GM19240 (cell line): Measurements from ENCODE around the gene RAMACL.

Experiments used
- DNase-seq: peaks from one replicate; pipeline ENCODE4 v3.0.0; 2011; ENCODE audit warnings: low spot score; ENCODE audit not compliant: insufficient read length

RAMACL gene

DNA sequence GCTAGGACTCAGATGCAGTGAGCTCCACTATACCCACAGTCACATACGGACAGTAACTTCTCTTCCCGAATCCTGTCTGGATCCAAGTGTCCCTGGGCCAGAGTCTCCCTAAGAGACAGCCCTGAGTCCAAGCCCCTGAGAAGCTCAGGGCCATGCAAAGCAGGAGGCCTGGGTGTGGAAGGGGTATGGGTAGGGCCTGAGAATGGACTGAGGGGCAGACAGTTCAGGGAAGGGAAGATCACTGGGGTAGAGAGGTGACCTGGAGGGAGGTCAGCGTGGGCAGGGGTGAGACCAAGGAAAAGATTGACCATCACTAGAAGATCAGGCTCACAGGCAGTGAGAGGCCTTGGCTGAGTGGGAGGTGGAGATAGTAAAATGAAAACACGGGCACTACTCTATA lies 31.8 kb upstream of the RAMACL start:
- DNase-seq, result no peak

DNA sequence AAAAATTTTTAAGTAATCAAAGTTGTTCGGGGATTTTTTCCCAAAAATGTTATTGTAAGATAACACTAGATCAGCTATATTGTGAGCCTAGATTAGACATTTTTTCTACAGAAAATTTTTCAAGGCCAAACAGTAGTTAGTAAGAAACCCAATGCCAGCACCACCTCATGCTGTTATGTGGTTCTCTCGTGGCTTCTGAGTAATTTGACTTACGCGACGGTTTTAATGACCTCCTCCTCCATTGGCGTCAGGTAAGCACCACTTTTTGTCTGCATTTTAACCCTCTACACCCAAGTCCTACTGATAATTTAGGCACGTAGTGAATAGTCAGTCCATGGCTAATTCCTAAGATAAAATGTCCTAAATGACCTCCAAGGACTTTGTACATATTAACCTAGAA lies 30.9 kb upstream of the RAMACL start:
- no peak for DNase-seq

- no peak for DNase-seq
Observed at GRCh38 chr6:166616261-166617238, 30.1 kb upstream of the RAMACL start.

DNA sequence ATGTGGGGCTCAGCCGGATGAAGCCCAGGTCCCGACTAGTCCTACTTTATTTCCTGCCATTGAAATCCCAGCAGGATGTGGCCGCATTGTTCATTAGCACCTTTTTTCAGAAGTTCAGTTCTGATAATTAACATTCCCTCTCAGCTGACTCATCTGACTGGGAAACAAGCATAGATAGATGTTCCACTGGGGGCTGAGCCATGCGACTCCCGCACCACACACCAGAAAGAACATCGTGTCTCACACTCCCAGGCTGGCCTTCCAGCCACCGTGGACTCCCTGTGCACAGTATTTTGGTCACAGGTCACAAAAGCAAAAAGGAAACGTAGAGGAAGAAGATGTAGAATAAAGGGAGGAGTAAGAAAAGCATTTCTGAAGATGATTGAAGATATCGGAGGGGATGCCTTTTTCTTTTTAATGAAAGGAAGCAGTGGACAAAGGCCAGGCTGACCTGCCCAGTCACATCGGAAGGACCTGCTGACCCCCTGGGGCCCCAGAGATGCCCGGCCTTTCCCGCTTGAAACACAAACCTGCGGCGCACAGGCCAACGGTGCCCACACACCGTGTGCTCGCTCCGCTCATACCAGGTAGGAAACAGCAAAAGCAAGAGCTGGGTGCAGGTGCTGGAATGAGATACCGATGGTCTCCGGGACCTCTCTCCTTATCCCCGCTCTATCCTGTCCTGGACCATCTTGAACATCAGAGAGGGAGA lies 28.7 kb upstream of the RAMACL start:
- no peak for DNase-seq

GRCh38 chr6:166614589-166614988 lies 28.1 kb upstream of the RAMACL start:
- no peak for DNase-seq

DNA sequence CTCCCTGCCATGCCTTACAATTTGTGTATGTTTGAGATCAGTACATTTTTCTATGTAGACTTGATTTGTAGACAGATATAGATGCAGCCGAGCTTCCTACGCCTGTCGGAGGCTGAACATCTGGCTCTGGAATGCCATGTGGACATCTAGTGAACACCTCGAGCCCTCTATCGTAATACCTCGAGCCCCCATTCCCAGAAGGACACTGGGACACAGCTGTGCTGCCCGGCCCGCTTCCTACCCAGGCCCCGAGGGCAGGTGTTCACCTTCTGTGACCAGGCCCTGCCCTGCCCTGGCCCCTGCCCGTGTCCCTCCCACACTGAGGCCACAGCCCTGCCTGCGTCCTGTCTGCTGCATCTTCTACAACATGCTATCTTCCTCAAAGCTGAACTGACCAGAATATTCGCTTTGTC lies 27.7 kb upstream of the RAMACL start:
- DNase-seq, result no peak

DNA sequence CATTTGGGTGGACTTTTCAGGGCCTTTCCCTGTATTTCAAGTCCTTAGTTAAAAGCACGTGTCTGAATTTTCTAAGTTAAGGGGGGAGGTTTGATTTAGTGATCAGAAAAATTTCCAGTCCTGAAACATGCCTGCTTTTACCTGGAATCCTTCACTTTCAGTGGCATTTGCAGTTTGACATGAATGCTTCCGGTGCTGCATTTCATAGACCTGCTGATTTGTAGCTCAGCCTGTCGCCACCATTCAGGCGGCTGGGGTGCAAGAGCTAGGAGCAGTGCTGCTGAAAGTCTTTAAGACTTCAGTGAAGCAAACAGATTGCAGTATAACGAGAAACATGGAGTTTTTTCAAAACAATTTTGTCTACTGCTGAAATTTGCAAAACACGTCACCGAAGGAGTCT lies 26.5 kb upstream of the RAMACL start:
- DNase-seq, result no peak

DNA sequence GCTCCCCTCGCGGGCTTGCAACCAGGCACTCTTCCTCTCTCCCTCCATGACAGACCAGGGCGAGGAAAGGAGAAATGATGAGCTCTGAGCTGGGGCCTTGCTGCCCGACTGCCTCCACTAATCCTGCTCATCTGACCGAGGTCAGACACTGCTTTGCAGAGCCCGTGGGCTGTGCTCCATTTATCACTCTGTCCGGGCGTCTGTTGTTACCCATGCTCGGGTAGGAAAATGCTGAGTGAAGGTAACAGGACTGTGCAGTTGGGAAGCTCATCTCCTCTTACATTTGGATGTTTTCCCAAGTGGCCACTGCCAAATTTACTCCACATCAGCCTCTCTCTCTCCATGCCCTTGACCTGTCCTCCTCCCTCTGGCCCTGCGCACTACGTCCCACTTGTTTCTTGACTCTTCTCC lies 26.0 kb upstream of the RAMACL start:
- no peak for DNase-seq

GRCh38 chr6:166611631-166612030 lies 25.2 kb upstream of the RAMACL start:
- no peak for DNase-seq

DNA sequence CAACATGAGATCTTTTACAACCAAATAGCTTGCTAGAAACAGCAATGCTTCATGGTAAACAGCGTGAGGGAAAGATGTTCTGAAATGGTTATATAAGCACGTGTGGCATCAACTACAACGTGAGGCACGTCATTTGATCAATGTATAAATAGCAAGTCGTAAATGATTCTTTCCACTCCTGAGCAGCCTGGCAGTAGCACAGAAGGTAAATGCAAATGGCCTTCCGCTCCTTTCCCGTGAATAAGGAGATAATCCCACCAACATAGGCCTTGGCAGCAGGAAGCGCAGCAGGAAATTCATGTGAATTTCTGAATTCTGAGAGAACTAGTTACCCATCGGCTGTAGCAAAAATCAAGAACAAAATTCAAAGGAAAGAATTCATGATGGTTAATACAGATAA lies 23.6 kb upstream of the RAMACL start:
- DNase-seq, result no peak

DNA sequence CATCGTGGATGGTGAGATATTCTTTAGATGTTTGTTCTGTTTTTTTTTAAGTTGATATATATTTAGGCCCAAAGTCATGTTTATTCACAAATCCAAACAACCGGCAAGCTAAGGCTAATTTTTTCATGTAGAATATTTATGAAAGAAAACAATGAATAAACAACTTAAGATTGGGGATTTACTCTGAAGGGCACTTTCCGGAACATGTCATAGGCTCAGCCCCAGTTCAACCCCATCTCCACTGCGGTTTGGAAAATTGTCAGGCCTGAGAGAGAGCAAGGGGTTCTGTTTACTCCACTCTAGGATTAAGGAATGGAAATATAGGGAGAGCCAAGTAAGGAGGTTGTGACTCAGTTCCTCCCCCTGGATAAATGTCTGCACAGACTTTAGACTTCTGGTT lies 22.3 kb upstream of the RAMACL start:
- no peak for DNase-seq

- no peak for DNase-seq
Observed at GRCh38 chr6:166605752-166606151, 19.3 kb upstream of the RAMACL start.

- DNase-seq, result no peak
Observed at GRCh38 chr6:166604911-166605310, 18.4 kb upstream of the RAMACL start.

DNA sequence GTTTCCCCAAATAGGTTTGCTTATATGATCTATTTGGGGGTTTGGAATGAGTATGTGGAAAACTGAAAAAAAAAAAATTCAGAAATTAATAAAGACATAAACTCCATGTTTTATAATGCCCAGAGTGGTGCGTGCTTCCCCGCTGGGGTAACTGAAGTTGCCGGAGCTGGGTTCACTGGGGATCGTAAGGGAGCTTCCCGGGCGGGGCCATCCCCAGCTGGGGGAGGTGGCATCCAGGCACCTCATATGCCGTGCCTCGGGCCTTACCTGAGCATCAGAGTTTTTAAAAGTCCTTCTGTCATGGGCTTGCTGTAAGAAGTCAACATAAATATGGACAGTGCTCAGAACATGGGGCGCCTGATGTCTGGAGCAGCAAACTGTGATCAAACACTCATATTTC lies 17.9 kb upstream of the RAMACL start:
- DNase-seq, result no peak

GRCh38 chr6:166603043-166603690 lies 16.7 kb upstream of the RAMACL start:
- no peak for DNase-seq

DNA sequence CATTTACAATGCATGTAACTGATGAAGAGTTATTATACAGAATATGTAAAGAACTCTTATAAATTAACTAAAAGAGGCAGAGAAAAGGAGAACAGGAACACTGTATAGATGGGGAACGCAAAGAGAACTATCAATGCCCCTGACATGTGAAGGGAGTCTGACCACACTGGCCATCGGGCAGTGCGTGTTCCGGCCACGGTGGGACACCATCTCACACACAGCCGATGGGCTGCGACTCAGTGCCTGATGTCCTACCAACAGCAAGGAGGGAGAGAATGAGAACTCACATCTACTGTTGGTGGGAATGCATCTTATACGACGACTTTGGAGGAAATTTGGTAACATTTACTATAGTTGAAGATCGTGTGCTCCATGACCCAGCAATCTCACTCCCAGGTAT lies 15.5 kb upstream of the RAMACL start:
- DNase-seq, result no peak

GRCh38 chr6:166600931-166601330 lies 14.5 kb upstream of the RAMACL start:
- no peak for DNase-seq

GRCh38 chr6:166599205-166599604 lies 12.7 kb upstream of the RAMACL start:
- DNase-seq, result no peak

DNA sequence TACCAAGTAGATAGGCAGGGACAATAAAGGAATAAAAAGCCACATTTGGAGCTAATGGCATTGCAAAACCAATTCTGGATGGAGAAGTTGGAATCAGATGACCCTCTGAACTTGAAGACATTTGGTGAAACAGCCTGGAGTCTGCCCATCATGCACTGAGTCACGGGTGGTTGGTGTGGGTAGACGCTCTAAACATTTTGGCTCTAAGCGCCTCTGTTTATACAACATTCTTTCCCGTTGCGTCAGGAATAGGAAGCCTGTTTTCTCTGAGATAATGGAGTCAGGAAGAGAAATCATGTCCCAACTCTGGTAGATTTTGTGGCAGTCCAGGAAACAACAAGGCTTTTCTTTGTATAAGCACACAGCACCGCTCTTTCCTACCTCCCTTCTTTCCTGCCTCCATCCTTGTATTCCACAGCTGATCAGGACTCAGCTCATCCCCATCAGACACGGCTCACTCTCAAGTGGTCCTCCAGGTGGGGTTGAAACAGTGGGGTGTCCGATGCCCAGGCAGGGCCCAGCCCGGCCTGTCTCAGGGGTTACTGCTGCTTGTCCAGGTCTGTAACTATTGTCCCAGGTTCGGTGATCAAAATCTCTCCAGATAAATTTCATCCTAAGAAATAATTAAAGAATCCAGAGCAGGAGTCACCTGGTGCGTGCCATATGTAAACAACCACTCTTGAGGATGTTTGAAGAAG lies 12.1 kb upstream of the RAMACL start:
- no peak for DNase-seq

DNA sequence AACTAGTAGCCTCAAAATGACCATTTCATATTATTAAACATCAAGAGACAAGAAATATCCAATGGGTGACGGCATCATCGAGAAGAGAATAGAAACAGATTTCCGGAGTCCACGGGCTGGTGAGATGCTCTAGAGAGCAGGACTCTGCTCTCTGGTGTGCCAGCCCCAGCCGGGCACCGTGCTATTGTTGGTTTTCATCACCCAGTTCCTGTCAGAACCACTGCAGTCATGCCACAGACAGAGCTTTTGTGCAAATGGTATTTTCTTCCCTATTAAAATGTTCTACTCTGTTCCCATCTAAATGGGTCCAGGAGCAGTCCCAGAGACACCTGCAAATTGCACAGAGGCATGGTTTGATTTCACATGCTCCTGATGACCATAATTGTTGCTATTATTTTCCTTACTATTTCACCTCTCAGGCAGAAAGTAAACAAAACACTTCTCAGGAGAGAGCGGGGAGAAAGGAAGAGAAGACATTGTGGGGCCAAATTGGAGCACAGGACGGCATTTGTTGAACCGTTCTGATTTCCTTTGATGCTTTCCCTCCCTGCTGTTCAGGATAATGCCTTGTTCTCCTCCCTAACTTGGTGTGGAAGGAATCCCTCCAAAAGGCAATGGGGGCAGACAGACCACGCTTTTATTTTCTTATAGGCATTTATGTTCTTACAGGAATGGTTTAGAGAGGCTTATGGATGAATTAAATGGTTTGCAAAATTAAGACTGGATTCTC lies 11.4 kb upstream of the RAMACL start:
- no peak for DNase-seq
